Measurements from ENCODE around the gene SRSF1.

Gene SRSF1

GRCh38 chr17:58043221-58044181 is 36.5 kb upstream of the SRSF1 start:
- Histone ChIP-seq H3K36me3 (ENCODE audit: control insufficient read depth, insufficient read depth, low read length) (no peaks in the 10 kb centered on the region), H3K4me3 (replicated peaks; ENCODE audit: low read depth, low read length) (no peak overlapping the region), H3K27me3 (replicated peaks; ENCODE audit: control insufficient read depth, insufficient read depth, low read length) (no peaks in the 10 kb centered on the region)
- no peak for TF ChIP-seq CTCF (IDR thresholded peaks at IDR 0.05; ENCODE audit: insufficient read depth, low read length, poor library complexity, severe bottlenecking)
- DNase-seq (ENCODE audit: extremely low read depth, insufficient read length) = no peak

DNA sequence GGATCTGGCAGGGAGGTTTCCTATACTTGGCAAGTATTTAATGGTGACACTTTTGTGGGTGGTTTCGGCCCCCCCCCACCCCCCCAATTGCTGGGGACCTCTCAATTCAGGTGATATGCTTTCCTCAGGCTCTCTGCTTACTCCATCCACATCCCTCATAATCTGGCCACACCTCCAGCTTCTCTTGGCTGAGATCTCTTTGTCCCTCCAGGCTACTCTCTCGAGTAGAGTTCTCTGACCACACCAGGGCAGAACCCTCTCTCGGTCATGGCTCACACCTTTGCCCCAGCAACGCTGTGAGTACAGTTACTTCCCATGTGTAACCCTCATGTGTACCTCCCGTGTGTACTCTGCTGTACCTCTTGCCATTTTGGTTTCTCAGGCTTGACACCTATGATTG is 34.1 kb upstream of the SRSF1 start:
- no peaks in the 10 kb centered on the region for H3K27me3 ChIP-seq (replicated peaks; ENCODE audit: control insufficient read depth, insufficient read depth, low read length)
- no peak for TF ChIP-seq CTCF (IDR thresholded peaks at IDR 0.05; ENCODE audit: insufficient read depth, low read length, poor library complexity, severe bottlenecking)

GRCh38 chr17:58040386-58040785 is 33.3 kb upstream of the SRSF1 start:
- no peak for TF ChIP-seq CTCF (IDR thresholded peaks at IDR 0.05; ENCODE audit: insufficient read depth, low read length, poor library complexity, severe bottlenecking)
- Histone ChIP-seq H3K36me3 (ENCODE audit: control insufficient read depth, insufficient read depth, low read length) (no peaks in the 10 kb centered on the region), H3K4me3 (replicated peaks; ENCODE audit: low read depth, low read length) (no peak overlapping the region), H3K27me3 (replicated peaks; ENCODE audit: control insufficient read depth, insufficient read depth, low read length) (no peaks in the 10 kb centered on the region)
- no peak for DNase-seq (ENCODE audit: extremely low read depth, insufficient read length)

More for the DNA sequence above, 34.1 kb upstream of the SRSF1 start:
- no peak for DNase-seq (ENCODE audit: extremely low read depth, insufficient read length)
- Histone ChIP-seq H3K36me3 (ENCODE audit: control insufficient read depth, insufficient read depth, low read length) (no peaks in the 10 kb centered on the region), H3K4me3 (replicated peaks; ENCODE audit: low read depth, low read length) (no peak overlapping the region)

DNA sequence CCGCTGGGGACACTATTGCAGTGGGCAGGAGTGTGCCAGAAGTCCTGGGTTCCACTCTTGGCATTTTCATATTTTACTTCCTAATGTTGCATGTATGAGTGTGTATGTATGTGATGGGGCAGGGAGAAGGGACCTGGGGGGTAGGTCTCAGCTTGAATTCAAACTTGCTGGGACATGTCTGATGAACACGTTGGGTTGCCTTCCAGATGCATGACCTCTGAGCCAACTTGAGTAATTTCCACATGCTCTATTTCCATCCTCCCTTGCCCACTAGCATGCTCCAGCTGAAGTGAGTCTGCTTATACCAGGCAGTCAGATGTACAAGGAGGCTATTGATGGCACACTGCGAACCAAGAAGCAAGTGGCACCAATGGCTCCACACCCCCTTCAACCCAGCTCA is 32.9 kb upstream of the SRSF1 start:
- no peaks in the 10 kb centered on the region for H3K36me3 ChIP-seq (ENCODE audit: control insufficient read depth, insufficient read depth, low read length)
- TF ChIP-seq CTCF (IDR thresholded peaks at IDR 0.05; ENCODE audit: insufficient read depth, low read length, poor library complexity, severe bottlenecking) = no peak
- no peak overlapping the region for H3K4me3 ChIP-seq (replicated peaks; ENCODE audit: low read depth, low read length)
- H3K27me3 ChIP-seq (replicated peaks; ENCODE audit: control insufficient read depth, insufficient read depth, low read length) = no peaks in the 10 kb centered on the region
- DNase-seq (ENCODE audit: extremely low read depth, insufficient read length) = no peak

DNA sequence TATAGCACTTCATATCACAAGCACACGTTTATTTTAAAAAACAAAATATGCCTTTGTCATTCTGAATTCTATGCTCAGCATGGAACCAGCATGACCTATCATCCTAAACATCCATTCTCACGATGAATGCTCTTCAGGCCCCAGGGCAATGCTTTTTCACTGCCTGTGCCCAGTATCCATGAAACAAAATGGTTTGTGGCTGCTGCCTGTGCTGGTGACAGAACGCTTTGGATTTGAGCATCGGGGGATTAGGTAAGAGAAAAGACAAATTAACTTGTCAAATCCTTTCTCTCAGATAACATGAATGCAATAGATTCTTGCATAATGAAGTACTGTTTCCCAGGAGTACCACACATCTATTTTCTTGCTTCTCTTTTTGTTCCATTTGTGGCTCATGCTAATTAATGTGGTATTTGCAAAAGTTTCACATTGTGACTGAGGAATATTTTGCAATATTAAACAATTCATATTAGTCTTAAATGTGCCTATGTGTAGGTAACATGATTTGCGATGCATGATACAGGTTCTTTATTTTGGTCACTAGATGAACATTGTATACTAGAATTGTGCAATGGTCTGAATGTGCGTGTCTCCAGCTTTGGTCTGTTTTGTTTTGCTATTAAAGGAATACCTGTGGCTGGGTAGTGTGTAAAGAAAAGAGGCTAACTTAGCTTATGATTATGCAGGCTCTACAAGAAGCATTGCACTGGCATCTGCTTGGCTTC is 25.8 kb upstream of the SRSF1 start:
- no peak for TF ChIP-seq CTCF (IDR thresholded peaks at IDR 0.05; ENCODE audit: insufficient read depth, low read length, poor library complexity, severe bottlenecking)
- H3K36me3 ChIP-seq (ENCODE audit: control insufficient read depth, insufficient read depth, low read length) = no peaks in the 10 kb centered on the region
- no peak for DNase-seq (ENCODE audit: extremely low read depth, insufficient read length)
- no peak overlapping the region for H3K4me3 ChIP-seq (replicated peaks; ENCODE audit: low read depth, low read length)
- no peaks in the 10 kb centered on the region for H3K27me3 ChIP-seq (replicated peaks; ENCODE audit: control insufficient read depth, insufficient read depth, low read length)
